Left kidney (tissue), 2 donors: ENCODE results near the gene NCKAP5. TPM values are rescaled to one million over a fixed set of nuclear protein-coding genes. Genes with fewer than 3 reads are reported as not detected.

Experiments used
- DNase-seq: peaks from one replicate; pipeline ENCODE4 v3.0.0-alpha.2; 2013
- polyA plus RNA-seq: library from polyadenylated mRNA; unstranded; fragments of 120-200 nt; gene quantifications from one replicate; pipeline ENCODE4 v1.2.1, GENCODE V29; 2013; ENCODE audit not compliant: insufficient read length

NCKAP5 gene
- polyA plus RNA-seq, 1 donor, result 10.1 TPM

GRCh38 chr2:132664096-132664495 lies 904.2 kb downstream of the NCKAP5 start:
- no peak for DNase-seq

- peak; percentile 62 for DNase-seq
Measured at GRCh38 chr2:132662732-132663131, 905.5 kb downstream of the NCKAP5 start.

- DNase-seq, result no peak
Measured at GRCh38 chr2:132659331-132659730, 908.9 kb downstream of the NCKAP5 start.

- DNase-seq, result no peak
Measured at GRCh38 chr2:132656266-132656975, 911.8 kb downstream of the NCKAP5 start.

GRCh38 chr2:132654968-132655367 lies 913.3 kb downstream of the NCKAP5 start:
- DNase-seq, result no peak

GRCh38 chr2:132654335-132654734 lies 913.9 kb downstream of the NCKAP5 start:
- no peak for DNase-seq

GRCh38 chr2:132652474-132652873 lies 915.8 kb downstream of the NCKAP5 start:
- DNase-seq, result no peak

- peak; percentile 63 for DNase-seq
Measured at GRCh38 chr2:132651115-132652045, 916.9 kb downstream of the NCKAP5 start.

- DNase-seq, result no peak
Measured at GRCh38 chr2:132646540-132647108, 921.6 kb downstream of the NCKAP5 start.

GRCh38 chr2:132645722-132646539 lies 922.3 kb downstream of the NCKAP5 start:
- DNase-seq, result no peak

GRCh38 chr2:132645176-132645575 lies 923.1 kb downstream of the NCKAP5 start:
- no peak for DNase-seq

GRCh38 chr2:132642415-132642814 lies 925.8 kb downstream of the NCKAP5 start:
- DNase-seq, result no peak

GRCh38 chr2:132641819-132642218 lies 926.4 kb downstream of the NCKAP5 start:
- DNase-seq, result no peak

- DNase-seq, result no peak
Measured at GRCh38 chr2:132640116-132640515, 928.1 kb downstream of the NCKAP5 start.

- DNase-seq, result no peak
Measured at GRCh38 chr2:132638313-132639040, 929.8 kb downstream of the NCKAP5 start.

GRCh38 chr2:132636346-132636745 lies 931.9 kb downstream of the NCKAP5 start:
- no peak for DNase-seq

- DNase-seq, result no peak
Measured at GRCh38 chr2:132633635-132634034, 934.6 kb downstream of the NCKAP5 start.

- DNase-seq, result no peak
Measured at GRCh38 chr2:132632000-132632649, 936.1 kb downstream of the NCKAP5 start.

- DNase-seq, result no peak
Measured at GRCh38 chr2:132627536-132627935, 940.7 kb downstream of the NCKAP5 start.

GRCh38 chr2:132623096-132623839 lies 945.0 kb downstream of the NCKAP5 start:
- DNase-seq, result no peak
